ENCODE measurements around the gene RGS5. TPM values are rescaled to one million over a fixed set of nuclear protein-coding genes. Genes with fewer than 3 reads are reported as not detected.
"Not testable (repeated sequence)": the region's sequence is repeated elsewhere in the genome, so short reads cannot be mapped to it uniquely, and the experiment has no call there.

RGS5 gene
- total RNA-seq, 1 donor = 2.2 TPM

DNA sequence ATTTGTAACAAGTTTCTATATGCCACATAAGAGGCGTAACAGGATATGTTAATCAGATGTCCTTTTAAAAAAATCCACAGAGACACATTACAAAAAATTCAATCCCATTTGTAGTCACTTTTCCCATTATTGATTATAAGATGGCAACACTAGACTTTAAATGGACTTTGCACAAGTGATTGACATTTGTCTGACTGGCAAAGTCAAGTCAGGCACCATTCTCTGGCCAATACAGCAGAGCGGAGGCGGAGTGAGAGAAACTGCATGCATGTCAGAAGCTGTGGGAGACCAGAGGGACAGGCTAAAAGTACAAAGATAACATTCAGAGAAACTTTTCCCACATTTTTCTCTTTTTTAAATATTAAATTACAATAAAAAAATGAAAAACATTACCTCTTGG, 28.1 kb upstream of the RGS5 start:
- DNase-seq (ENCODE audit: low read depth) = no peak
- TF ChIP-seq, protein P1, sequence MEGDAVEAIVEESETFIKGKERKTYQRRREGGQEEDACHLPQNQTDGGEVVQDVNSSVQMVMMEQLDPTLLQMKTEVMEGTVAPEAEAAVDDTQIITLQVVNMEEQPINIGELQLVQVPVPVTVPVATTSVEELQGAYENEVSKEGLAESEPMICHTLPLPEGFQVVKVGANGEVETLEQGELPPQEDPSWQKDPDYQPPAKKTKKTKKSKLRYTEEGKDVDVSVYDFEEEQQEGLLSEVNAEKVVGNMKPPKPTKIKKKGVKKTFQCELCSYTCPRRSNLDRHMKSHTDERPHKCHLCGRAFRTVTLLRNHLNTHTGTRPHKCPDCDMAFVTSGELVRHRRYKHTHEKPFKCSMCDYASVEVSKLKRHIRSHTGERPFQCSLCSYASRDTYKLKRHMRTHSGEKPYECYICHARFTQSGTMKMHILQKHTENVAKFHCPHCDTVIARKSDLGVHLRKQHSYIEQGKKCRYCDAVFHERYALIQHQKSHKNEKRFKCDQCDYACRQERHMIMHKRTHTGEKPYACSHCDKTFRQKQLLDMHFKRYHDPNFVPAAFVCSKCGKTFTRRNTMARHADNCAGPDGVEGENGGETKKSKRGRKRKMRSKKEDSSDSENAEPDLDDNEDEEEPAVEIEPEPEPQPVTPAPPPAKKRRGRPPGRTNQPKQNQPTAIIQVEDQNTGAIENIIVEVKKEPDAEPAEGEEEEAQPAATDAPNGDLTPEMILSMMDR (IDR thresholded peaks at IDR 0.05; ENCODE audit: insufficient read depth, low read depth, low read length) = no peak
- H3K4me3 ChIP-seq (ENCODE audit: low read depth, low read length) = no peak overlapping the region

DNA sequence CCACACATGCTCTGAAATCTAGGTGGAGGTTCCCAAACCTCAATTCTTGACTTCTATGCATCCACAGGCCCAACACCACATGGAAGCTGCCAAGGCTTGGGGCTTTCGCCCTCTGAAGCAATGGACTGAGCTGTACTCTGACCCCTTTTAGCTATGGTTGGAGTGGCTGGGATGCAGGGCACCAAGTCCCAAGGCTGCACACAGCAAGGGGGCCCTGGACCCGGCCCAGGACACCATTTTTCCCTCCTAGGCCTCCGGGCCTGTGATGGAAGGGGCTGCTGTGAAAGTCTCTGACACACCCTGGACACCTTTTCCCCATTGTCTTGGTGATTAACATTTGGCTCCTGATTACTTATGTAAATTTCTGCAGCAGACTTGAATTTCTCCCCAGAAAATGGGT, 25.6 kb upstream of the RGS5 start:
- not testable (repeated sequence) for H3K4me3 ChIP-seq (ENCODE audit: low read depth, low read length); DNase-seq (ENCODE audit: low read depth)

DNA sequence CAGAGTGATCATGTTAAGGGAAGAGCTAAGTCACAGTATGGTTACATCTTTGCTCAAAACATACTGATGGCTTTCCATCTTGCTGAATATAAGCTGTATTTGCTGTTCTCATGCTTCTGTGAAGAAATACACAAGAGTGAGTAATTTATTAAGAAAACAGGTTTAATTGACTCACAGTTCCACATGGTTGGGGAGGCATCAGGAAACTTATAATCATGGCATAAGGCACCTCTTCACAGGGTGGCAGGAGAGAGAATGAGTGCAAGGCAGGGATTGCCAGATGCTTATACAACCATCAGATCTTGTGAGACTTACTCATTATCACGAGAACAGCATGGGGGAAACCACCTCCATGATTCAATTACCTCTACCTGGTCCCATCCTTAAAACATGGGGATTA, 24.4 kb upstream of the RGS5 start:
- no peak overlapping the region for H3K4me3 ChIP-seq (ENCODE audit: low read depth, low read length)
- no peak for DNase-seq (ENCODE audit: low read depth)
- TF ChIP-seq, protein P1 (IDR thresholded peaks at IDR 0.05; ENCODE audit: insufficient read depth, low read depth, low read length) = no peak

DNA sequence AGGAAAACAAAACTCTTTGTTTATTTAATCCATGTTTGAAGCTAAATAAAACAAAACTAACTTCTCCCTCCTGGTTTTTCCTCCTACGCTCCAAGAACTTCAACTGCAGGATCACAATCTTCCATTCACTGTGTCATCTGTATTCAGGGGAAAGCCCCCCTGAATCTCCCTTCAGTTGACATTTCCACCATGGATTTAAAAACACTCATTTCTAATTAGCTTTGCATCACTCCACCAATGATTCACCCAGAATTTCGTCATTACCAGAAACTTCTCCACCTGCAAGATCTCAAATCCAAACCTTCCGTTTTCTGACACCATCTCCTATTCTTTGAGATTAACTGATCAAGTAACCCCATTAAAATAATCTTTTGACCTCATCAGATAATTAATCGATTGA, 10.9 kb upstream of the RGS5 start:
- no peak overlapping the region for H3K4me3 ChIP-seq (ENCODE audit: low read depth, low read length)
- DNase-seq (ENCODE audit: low read depth) = peak; percentile 74
- TF ChIP-seq, protein P1 (IDR thresholded peaks at IDR 0.05; ENCODE audit: insufficient read depth, low read depth, low read length) = no peak

DNA sequence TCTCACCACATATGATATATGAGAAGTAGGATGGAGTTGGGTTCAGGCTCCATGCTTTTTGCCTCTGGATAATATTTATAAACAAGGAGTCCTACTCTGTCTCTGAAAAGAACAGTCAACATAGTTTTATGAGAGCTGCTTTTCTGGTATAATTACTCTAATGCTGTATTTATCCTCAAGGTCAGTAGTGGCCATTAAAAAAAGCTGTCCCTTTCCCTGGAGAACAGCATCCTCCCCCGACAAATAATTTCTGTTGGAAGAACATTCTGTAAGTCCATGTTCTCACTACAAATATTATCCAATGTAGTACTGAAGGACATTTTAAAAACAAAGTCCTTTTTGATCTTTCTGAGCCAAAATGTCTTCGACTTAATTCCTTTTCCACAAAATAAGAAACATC, 9.0 kb upstream of the RGS5 start:
- H3K4me3 ChIP-seq (ENCODE audit: low read depth, low read length) = no peak overlapping the region
- peak; percentile 52 for DNase-seq (ENCODE audit: low read depth)
- TF ChIP-seq, protein P1 (IDR thresholded peaks at IDR 0.05; ENCODE audit: insufficient read depth, low read depth, low read length) = no peak

DNA sequence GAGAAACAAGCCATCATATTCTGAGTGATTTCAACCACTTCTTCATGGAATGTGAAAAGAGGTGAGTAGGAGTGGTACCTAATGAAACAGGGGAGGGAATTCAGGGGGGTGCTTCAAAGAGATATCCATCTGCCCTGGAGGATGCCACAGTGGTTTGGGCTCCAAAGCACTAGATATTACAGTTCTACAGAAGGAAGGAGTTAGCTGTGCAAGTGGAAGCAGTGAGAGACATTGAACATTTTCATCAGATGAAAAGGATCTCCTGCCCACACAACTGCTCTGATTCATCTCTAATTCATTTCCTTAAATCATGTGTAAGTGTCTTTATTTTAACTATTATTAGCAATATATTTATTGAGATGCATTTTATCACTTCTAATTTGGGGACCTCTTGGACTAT, 2.8 kb upstream of the RGS5 start:
- H3K4me3 ChIP-seq (ENCODE audit: low read depth, low read length) = no peak overlapping the region
- no peak for DNase-seq (ENCODE audit: low read depth)
- TF ChIP-seq, protein P1 (IDR thresholded peaks at IDR 0.05; ENCODE audit: insufficient read depth, low read depth, low read length) = no peak

DNA sequence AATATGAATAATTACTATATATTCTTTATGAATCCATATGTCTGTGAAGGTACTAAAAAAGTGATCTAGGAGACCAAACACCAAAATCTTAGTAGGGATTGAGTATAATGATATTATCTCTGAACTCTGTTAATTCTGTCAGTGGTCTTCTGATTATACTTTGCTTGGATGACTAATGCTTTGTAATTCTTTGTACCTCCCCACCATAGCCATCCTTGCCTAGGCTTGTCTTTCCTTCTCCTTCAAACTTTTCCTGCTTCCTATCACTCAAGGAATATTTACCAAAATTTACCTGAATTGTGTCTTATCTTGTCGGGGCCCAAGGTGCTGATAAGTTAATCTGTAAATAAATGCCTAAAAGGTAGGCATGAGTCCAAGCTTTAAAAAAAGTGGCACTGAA, 845 bp upstream of the RGS5 start:
- TF ChIP-seq, protein P1 (IDR thresholded peaks at IDR 0.05; ENCODE audit: insufficient read depth, low read depth, low read length) = no peak
- H3K4me3 ChIP-seq (ENCODE audit: low read depth, low read length) = no peak overlapping the region
- no peak for DNase-seq (ENCODE audit: low read depth)

Data from fibroblast of villous mesenchyme (primary cell).